Measurements from ENCODE around the gene CFAP410. TPM values are rescaled to one million over a fixed set of nuclear protein-coding genes. Genes with fewer than 3 reads are reported as not detected.
A peak's percentile ranks its signal among the peaks of the same experiment; 100 is the strongest.

CFAP410 gene
- total RNA-seq, 1 donor from 2014 or later = 24.3 TPM

- H3K9me3 ChIP-seq = no peaks in the 10 kb centered on the region
- intact Hi-C loops (cut with DNase I) = loop anchor here (10.0 kb wide), 2 partner anchors 467 to 537 kb away; partner anchors contain the start of genes PTTG1IP and UBE2G2
- peak in 1 of 2 donors; percentile 96 for DNase-seq (ENCODE audit: extremely low spot score in 2 of 2)
Measured at GRCh38 chr21:44337941-44338895, 972 bp downstream of the CFAP410 start.

GRCh38 chr21:44337449-44337848, 1.7 kb downstream of the CFAP410 start:
- H3K4me3 ChIP-seq = no peak overlapping the region
- peak overlapping the region; percentile 90 for H3K27ac ChIP-seq
- no peaks in the 10 kb centered on the region for H3K9me3 ChIP-seq
- intact Hi-C loops (cut with DNase I) = loop anchor here (10.0 kb wide), 2 partner anchors 467 to 537 kb away; partner anchors contain the start of genes PTTG1IP and UBE2G2
- peaks cover 0 to 9% of the 10 kb centered on the region in 2 donors for H3K36me3 ChIP-seq
- no peak for DNase-seq (ENCODE audit: extremely low spot score in 2 of 2)
- TF ChIP-seq POLR2AphosphoS5 (IDR thresholded peaks at IDR 0.05; ENCODE audit: insufficient read depth in 1 of 2, low read depth in 1 of 2) (no peak), POLR2A (IDR thresholded peaks at IDR 0.05) (no peak)
- TF ChIP-seq, protein P1, sequence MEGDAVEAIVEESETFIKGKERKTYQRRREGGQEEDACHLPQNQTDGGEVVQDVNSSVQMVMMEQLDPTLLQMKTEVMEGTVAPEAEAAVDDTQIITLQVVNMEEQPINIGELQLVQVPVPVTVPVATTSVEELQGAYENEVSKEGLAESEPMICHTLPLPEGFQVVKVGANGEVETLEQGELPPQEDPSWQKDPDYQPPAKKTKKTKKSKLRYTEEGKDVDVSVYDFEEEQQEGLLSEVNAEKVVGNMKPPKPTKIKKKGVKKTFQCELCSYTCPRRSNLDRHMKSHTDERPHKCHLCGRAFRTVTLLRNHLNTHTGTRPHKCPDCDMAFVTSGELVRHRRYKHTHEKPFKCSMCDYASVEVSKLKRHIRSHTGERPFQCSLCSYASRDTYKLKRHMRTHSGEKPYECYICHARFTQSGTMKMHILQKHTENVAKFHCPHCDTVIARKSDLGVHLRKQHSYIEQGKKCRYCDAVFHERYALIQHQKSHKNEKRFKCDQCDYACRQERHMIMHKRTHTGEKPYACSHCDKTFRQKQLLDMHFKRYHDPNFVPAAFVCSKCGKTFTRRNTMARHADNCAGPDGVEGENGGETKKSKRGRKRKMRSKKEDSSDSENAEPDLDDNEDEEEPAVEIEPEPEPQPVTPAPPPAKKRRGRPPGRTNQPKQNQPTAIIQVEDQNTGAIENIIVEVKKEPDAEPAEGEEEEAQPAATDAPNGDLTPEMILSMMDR (IDR thresholded peaks at IDR 0.05) = no peak
- H3K4me1 ChIP-seq = peaks cover 29% of the 10 kb centered on the region
- H3K27me3 ChIP-seq = no peaks in the 10 kb centered on the region

More at GRCh38 chr21:44337941-44338895, 972 bp downstream of the CFAP410 start:
- Histone ChIP-seq H3K36me3 (peaks cover 0 to 9% of the 10 kb centered on the region in 2 donors), H3K4me3 (peak overlapping the region; percentile 56 to 90), H3K27me3 (no peaks in the 10 kb centered on the region), H3K27ac (peak overlapping the region; percentile 90), H3K4me1 (peaks cover 29% of the 10 kb centered on the region)
- TF ChIP-seq, protein P1 (IDR thresholded peaks at IDR 0.05) = peak in 1 of 3 experiments; percentile 26
- TF ChIP-seq POLR2A (IDR thresholded peaks at IDR 0.05) (no peak), POLR2AphosphoS5 (IDR thresholded peaks at IDR 0.05; ENCODE audit: insufficient read depth in 1 of 2, low read depth in 1 of 2) (peak in 1 of 2 donors; percentile 70)

DNA sequence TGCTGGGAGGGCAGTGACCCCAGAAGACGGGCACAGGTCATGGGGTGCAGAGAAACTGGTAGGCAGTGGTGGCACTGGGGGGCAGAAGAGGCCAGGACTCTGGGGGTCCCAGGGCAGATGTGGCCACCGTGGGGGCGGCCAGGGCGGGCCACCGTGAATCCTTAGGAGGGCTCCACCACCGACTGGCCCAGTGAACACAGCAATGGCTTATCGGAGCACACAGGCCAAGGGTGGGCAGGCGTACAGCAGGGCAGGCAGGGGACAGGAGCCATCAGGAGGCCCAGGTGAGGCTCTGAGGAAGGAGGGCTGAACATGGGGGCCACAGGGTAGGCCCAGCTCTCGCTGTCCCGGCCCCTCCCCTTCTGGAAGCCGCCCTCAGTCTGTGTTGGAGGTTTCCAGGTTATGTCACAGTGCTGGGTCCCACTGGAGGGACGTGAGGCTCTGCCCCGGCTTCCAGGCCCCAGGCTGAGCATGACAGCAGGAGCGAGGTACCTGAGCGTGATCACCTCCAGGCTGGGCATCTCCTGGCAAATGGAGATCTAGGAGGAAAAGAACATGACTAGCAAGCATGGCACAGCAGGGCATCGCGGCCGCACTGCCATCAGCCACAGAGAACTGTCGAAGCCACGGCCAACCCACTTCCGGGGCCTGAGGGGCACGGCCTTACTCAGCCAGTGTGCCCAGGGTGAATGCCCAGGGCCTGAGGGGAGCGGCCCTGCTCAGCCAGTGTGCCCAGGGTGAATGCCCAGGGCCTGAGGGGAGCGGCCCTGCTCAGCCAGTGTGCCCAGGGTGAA, 3.7 kb downstream of the CFAP410 start:
- H3K27me3 ChIP-seq = no peaks in the 10 kb centered on the region
- peaks cover 0 to 9% of the 10 kb centered on the region in 2 donors for H3K36me3 ChIP-seq
- no peak for TF ChIP-seq POLR2A (IDR thresholded peaks at IDR 0.05)
- TF ChIP-seq, protein P1 (IDR thresholded peaks at IDR 0.05) = no peak
- no peak for TF ChIP-seq POLR2AphosphoS5 (IDR thresholded peaks at IDR 0.05; ENCODE audit: insufficient read depth in 1 of 2, low read depth in 1 of 2)
- H3K27ac ChIP-seq = no peak overlapping the region
- H3K4me1 ChIP-seq = peaks cover 29% of the 10 kb centered on the region
- H3K4me3 ChIP-seq = no peak overlapping the region
- intact Hi-C loops (cut with DNase I) = loop anchor here (10.0 kb wide), 2 partner anchors 469 to 539 kb away; partner anchors contain the start of genes PTTG1IP and UBE2G2
- H3K9me3 ChIP-seq = no peaks in the 10 kb centered on the region
- no peak for DNase-seq (ENCODE audit: extremely low spot score in 2 of 2)

- intact Hi-C loops (cut with DNase I) = loop anchor here (10.0 kb wide), 2 partner anchors 470 to 540 kb away; partner anchors contain the start of genes PTTG1IP and UBE2G2
Measured at GRCh38 chr21:44334329-44335030, 4.7 kb downstream of the CFAP410 start.

More at GRCh38 chr21:44334329-44335030, 4.7 kb downstream of the CFAP410 start:
- no peak for DNase-seq (ENCODE audit: extremely low spot score in 2 of 2)
- TF ChIP-seq POLR2AphosphoS5 (IDR thresholded peaks at IDR 0.05; ENCODE audit: insufficient read depth in 1 of 2, low read depth in 1 of 2) (no peak), POLR2A (IDR thresholded peaks at IDR 0.05) (no peak)
- TF ChIP-seq, protein P1 (IDR thresholded peaks at IDR 0.05) = no peak
- no peak overlapping the region for H3K27ac ChIP-seq
- H3K36me3 ChIP-seq = peaks cover 0 to 9% of the 10 kb centered on the region in 2 donors
- no peaks in the 10 kb centered on the region for H3K27me3 ChIP-seq
- H3K4me3 ChIP-seq = no peak overlapping the region
- no peaks in the 10 kb centered on the region for H3K9me3 ChIP-seq
- peaks cover 19% of the 10 kb centered on the region for H3K4me1 ChIP-seq

Measured in vagina (tissue), 2 donors.